Keratinocyte (primary cell): ENCODE results near the gene FBXW5. TPM values are rescaled to one million over a fixed set of nuclear protein-coding genes. Genes with fewer than 3 reads are reported as not detected.

Source experiments
- DNase-seq: peaks from one replicate; pipeline ENCODE4 v3.0.0-alpha.2; 2011; ENCODE audit warnings: low read depth, missing footprints, low spot score
- FAIRE-seq: peaks from 2 replicates; lab custom pipeline; 2011; peaks lifted over from hg19 to GRCh38; lab: Jason Lieb, UNC
- H2AFZ ChIP-seq: 2 replicates; pipeline ENCODE4 v1.6.0; 2012; ENCODE audit warnings: low read length, control low read depth, inconsistent platforms; ENCODE audit not compliant: control insufficient read depth
- H3K27ac ChIP-seq: 2 replicates; pipeline ENCODE4 v1.5.1; 2011; ENCODE audit warnings: low read length; ENCODE audit not compliant: control insufficient read depth, insufficient read depth
- H3K27me3 ChIP-seq: 3 replicates; pipeline ENCODE4 v1.6.0; 2011; ENCODE audit warnings: low read length; ENCODE audit not compliant: control insufficient read depth, insufficient read depth; ENCODE audit errors: extremely low read depth
- H3K36me3 ChIP-seq, 2 experiments: 2 replicates in 1 of 2; 3 replicates in 1 of 2; pipeline ENCODE4 v1.5.1; 2011; ENCODE audit warnings: low read length in 2 of 2, mild to moderate bottlenecking in 1 of 2; ENCODE audit not compliant: control insufficient read depth in 2 of 2, insufficient read depth in 2 of 2; ENCODE audit errors: extremely low read depth in 1 of 2
- H3K4me1 ChIP-seq: 3 replicates; pipeline ENCODE4 v1.5.1; 2011; ENCODE audit warnings: low read length; ENCODE audit not compliant: control insufficient read depth, insufficient read depth; ENCODE audit errors: extremely low read depth
- H3K4me2 ChIP-seq: 3 replicates; pipeline ENCODE4 v1.6.0; 2011; ENCODE audit warnings: low read depth, low read length; ENCODE audit not compliant: control insufficient read depth, insufficient read depth; ENCODE audit errors: extremely low read depth
- H3K4me3 ChIP-seq, 3 experiments: fragments of 200-600 bp in 1 of 3; sonication (generic) in 1 of 3; 2 replicates in 2 of 3; 3 replicates in 1 of 3; pipeline ENCODE4 v1.5.1; 2011 to 2016; ENCODE audit warnings: low read length in 3 of 3, mild to moderate bottlenecking in 3 of 3, control low read depth in 2 of 3, inconsistent platforms in 1 of 3, low read depth in 1 of 3, mixed read lengths in 1 of 3, mixed run types in 1 of 3, moderate library complexity in 1 of 3; ENCODE audit not compliant: control insufficient read depth in 2 of 3, insufficient read depth in 2 of 3; ENCODE audit errors: extremely low read depth in 1 of 3
- H3K79me2 ChIP-seq: 2 replicates; pipeline ENCODE4 v1.6.0; 2012; ENCODE audit warnings: low read length; ENCODE audit not compliant: control insufficient read depth, insufficient read depth
- H3K9ac ChIP-seq: 3 replicates; pipeline ENCODE4 v1.6.0; 2011; ENCODE audit warnings: low read length; ENCODE audit not compliant: control insufficient read depth, insufficient read depth; ENCODE audit errors: extremely low read depth
- H3K9me1 ChIP-seq: 3 replicates; pipeline ENCODE4 v1.6.0; 2011; ENCODE audit warnings: low read length; ENCODE audit not compliant: control insufficient read depth, insufficient read depth; ENCODE audit errors: extremely low read depth
- H3K9me3 ChIP-seq: 2 replicates; pipeline ENCODE4 v1.5.1; 2012; ENCODE audit warnings: low read depth, low read length; ENCODE audit not compliant: control insufficient read depth
- H4K20me1 ChIP-seq: 3 replicates; pipeline ENCODE4 v1.6.0; 2011; ENCODE audit warnings: low read length; ENCODE audit not compliant: control insufficient read depth, insufficient read depth; ENCODE audit errors: extremely low read depth
- CTCF ChIP-seq, 3 experiments: IDR thresholded peaks in 1 of 3; conservative IDR thresholded peaks in 1 of 3; optimal IDR thresholded peaks in 1 of 3; 2 replicates in 2 of 3; 3 replicates in 1 of 3; pipeline versions ENCODE3 to v1.5.1; 2011; ENCODE audit warnings: low read length in 3 of 3, mild to moderate bottlenecking in 3 of 3, moderate library complexity in 2 of 3, control low read depth in 1 of 3, inconsistent platforms in 1 of 3; ENCODE audit not compliant: insufficient read depth in 2 of 3; ENCODE audit errors: extremely low read depth in 1 of 3
- EZH2 ChIP-seq: IDR thresholded peaks from one replicate; pipeline ENCODE4 v1.6.1; 2012; ENCODE audit warnings: inconsistent platforms, mild to moderate bottlenecking, low read length, moderate library complexity
- dilution Hi-C: fragments of 300-500 bp; cut with MboI; formaldehyde crosslinking; loops from one replicate; pipeline ENCODE4 v1.7.0; 2020; ENCODE audit warnings: low sequenced_read_pairs; ENCODE audit not compliant: extremely low pct_ligation_motif_present
- polyA plus RNA-seq, 5 experiments: library from polyadenylated mRNA; depleted of rRNA in 3 of 5; stranded (reverse) in 3 of 5; stranded (forward) in 1 of 5; unstranded in 1 of 5; fragments of >200 nt; gene quantifications; 1 replicate in 1 of 5; 2 replicates in 3 of 5; 3 replicates in 1 of 5; pipeline versions ENCODE4 v1.2.1 to v1.2.3, GENCODE V29; 2011 to 2012; ENCODE audit warnings: missing spikeins in 2 of 5, low read depth in 1 of 5, low replicate concordance in 1 of 5

FBXW5 gene
- polyA plus RNA-seq, 1 donor (not counting 4 experiments of a cell fraction or from before 2014, with no cell fraction given), result 23.0 TPM

GRCh38 chr9:136965771-136966484 is 21.4 kb upstream of the FBXW5 start:
- Histone ChIP-seq H3K4me1 (peaks cover 8% of the 10 kb centered on the region), H3K79me2 (no peaks in the 10 kb centered on the region), H3K4me3 (no peak overlapping the region), H3K36me3 (no peaks in the 10 kb centered on the region), H3K4me2 (no peak overlapping the region), H3K27ac (no peak overlapping the region), H3K9me1 (no peaks in the 10 kb centered on the region), H3K9ac (no peak overlapping the region), H3K9me3 (no peaks in the 10 kb centered on the region), H2AFZ (no peak overlapping the region), H3K27me3 (no peaks in the 10 kb centered on the region), H4K20me1 (no peaks in the 10 kb centered on the region)
- DNase-seq, result no peak
- dilution Hi-C loops, result no loop called here
- TF ChIP-seq EZH2, result no peak
- no peak for TF ChIP-seq CTCF (optimal IDR thresholded peaks at IDR 0.05 in 1 of 3, IDR thresholded peaks at IDR 0.05 in 1 of 3, conservative IDR thresholded peaks at IDR 0.05 in 1 of 3; ENCODE audit: extremely low read depth in 1 of 3, insufficient read depth in 2 of 3, low read length in 3 of 3)
- FAIRE-seq, result no peak

DNA sequence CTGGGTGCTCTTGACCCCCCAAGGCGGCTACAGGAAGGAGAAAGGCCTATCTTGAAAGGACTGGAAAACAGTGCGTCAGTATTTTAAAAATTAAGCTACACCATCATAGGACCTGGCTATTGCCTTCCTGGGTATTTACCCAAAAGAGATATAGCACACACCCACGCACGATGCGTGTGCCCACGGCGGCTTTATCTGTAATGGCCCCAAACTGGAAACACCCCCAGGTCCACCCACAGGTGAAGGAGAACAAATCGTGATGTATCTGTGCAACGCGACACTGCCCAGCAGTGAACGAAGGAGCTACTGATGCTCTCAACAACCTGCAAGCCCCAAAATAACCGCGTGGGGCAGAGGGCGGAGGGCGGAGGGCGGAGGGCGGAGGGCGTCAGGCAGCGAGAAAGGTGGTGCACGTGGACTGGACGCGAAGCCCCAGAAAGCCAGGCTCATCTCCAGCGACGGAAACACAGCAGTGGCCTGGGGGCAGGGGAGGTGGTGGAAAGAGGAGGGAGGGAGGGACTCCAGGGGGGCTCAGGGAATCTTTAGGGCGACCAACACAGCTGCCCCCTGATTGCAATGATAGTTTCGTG is 20.4 kb upstream of the FBXW5 start:
- Histone ChIP-seq H3K4me2 (peak overlapping the region; percentile 41), H4K20me1 (no peaks in the 10 kb centered on the region), H3K9me3 (no peaks in the 10 kb centered on the region), H3K36me3 (no peaks in the 10 kb centered on the region), H3K79me2 (no peaks in the 10 kb centered on the region), H3K9me1 (no peaks in the 10 kb centered on the region), H3K9ac (no peak overlapping the region), H3K27ac (no peak overlapping the region), H3K4me1 (peaks cover 8% of the 10 kb centered on the region), H3K27me3 (no peaks in the 10 kb centered on the region), H3K4me3 (no peak overlapping the region), H2AFZ (no peak overlapping the region)
- TF ChIP-seq EZH2, result no peak
- TF ChIP-seq CTCF (optimal IDR thresholded peaks at IDR 0.05 in 1 of 3, IDR thresholded peaks at IDR 0.05 in 1 of 3, conservative IDR thresholded peaks at IDR 0.05 in 1 of 3; ENCODE audit: extremely low read depth in 1 of 3, insufficient read depth in 2 of 3, low read length in 3 of 3), result no peak
- DNase-seq, result no peak
- FAIRE-seq, result no peak
- dilution Hi-C loops, result no loop called here
